HG03565 (cell line): ENCODE results near the gene PBX3.

Experiments used
- ATAC-seq: cut with Tn5 transposase; IDR thresholded peaks from one replicate; pipeline ENCODE4 v1.9.1; 2021; ENCODE audit warnings: mild to moderate bottlenecking, moderate library complexity; ENCODE audit not compliant: unreplicated experiment

The PBX3 gene

DNA sequence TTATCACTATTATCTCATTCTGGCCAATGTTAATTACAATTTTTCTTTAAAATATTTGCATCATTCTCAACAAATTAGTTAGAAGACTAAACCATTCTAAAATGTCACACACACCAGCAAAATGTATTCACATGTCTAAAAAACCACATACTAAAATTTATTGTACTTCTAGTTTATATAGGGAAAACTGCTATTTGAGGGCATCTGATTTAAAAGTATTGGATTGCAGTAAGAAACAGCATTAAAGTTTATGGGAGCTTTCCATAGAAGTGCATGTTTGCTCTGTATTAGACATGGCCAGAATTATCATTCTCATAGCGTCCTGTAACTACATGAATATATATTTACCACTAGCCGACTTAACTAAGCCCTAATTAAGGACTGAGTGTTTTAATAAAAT is 150.3 kb downstream of the PBX3 start:
- no peak for ATAC-seq

DNA sequence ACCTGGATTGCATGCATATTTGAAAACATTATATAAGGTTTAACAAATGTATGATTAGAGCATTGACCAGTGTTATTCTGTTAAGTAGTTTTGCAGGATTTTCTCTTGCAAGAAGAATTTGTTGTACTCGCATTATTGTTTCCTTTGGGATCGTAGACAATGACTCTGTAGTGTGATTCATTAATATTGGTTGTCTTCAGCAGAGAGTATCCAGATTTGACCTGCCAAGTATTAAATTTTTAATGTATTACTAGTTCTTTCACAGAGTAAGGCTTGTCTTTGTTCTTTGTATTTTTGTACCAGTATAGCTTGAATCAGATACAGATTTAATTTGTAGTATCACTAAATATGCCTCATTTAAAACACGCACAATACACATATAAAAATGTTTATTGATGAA is 155.0 kb downstream of the PBX3 start:
- no peak for ATAC-seq

DNA sequence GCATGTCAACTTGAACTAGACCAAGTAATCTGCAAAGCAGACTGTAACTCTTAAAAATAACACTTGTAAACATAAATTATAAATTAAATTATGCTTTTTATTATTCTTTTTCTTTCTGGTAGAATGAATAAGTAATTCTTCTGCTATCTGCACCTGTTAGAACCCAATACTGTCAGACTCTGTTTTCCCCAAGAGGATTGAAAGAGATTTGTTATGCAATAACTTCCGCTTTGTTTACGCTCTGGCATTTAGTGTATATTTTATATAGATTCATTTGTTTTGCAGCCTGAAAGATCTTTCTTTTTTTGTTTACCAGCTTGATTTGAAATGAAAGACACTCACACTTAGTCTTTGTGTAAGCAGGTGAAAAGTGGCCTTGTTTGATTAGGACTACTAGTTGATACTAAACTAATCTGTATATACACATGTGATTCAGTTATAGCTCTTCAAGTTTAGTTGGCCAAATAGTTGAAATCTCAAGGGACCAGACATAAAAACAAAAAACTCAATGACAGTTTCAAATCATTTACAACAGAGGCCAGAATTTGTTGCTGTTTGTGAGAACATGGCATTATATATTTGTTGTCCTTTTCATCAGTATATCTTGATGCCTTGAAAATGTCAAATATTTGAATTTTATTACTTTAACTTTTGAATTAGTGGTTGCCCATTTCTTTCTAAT is 155.8 kb downstream of the PBX3 start:
- ATAC-seq: no peak

DNA sequence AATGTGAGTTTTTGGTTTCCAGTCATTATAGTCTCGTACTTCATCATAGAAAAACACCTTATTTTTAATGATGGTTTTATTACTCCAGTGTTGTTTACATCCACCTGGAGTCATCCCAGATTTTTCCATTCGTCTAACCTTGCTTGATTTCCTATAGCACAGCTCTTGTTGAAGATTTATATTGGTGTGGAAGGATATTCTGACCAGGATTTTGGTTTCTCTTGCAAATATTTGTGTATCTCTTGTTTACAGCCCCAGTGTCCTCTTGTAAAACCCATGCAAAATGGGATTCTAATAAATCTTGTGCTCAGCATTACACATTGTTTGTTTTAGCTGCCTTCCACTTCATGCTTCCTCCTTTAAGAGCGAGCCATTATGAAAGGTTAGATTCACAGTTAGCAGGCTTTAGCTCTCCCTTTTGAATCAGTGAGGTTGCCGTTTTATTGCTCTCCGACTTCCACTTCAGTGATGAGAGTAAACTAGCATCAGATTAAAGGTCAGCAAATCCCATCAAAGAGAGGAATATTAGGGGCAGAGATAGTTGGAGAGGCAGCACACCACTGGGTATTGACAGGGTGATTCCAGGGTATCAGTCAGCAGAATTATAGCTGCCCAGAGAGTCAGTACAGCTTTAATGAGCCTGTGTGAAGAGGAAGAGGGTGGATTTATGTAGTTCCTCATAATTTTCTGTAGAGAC is 157.1 kb downstream of the PBX3 start:
- no peak for ATAC-seq

DNA sequence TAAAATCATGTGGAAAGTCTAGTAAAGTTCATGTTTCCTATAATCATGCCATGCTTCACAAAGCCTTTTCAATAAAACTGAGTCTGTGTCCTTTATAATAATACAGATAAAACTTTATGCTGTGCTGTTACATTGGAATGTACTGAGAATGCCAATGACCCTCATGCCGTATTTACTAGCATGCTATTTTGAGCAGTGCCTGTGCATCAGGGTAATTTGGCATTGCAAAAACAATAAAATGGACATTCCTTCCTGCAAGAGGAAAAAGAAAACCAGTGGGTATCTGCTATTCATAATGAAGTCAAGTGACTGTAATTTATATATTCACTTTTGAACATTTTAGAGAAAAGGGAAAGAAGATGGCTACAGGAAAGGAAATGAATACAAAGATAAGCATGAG is 159.0 kb downstream of the PBX3 start:
- no peak for ATAC-seq

DNA sequence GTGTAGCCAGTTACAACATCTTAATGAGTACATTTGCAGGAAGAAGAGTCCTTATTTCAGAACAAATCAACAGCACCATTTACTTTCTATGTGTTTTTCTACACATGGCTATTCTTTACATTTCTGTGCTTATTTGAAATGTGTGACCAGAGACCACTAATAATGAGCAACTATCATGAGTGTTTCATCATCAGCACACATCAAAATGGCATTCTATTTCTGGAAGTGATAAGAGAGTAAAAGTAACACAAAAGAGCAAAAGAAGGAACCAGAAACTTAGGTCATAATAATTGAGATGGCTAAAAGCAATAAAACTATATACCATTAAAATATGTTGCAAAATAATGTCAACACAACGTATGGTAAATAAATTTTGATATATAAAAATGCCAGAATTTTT is 159.7 kb downstream of the PBX3 start:
- no peak for ATAC-seq

DNA sequence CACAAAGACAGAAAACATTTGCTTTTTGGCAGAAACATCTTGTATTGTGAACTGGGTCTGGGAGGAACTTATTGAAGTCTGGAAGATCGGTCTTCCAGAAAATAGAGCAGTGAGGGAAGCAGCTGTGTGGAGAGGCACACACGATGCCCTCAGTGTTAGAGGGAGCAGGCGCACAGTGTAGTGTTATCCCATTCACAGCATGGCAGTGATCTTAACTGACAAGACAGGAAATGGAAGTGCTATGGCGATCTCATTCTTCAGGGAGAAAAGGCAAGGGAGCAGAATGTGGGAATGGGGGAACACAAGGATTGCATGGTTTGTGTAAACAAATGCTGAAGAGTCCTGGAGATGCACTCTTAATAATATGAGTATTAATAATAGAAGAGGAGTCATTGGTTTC is 161.0 kb downstream of the PBX3 start:
- no peak for ATAC-seq

DNA sequence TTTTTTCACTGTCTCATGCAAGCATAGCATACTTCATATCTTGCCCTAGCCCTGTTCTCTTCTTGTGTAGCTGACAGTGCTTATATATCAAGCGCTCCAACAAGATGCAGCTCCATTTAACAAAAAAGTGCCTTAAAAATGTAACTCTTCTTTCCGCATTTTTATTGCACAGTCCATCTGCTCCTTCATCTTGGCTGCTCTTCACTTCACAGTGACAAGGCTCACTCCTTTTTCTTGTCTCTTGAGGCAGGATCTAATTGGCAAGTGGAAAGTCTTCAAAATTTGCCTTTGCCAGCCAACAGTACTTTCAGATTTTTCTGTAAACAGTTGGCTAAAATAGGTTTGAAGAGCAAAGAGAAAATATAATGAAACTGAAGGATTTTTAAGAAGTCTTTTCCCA is 161.8 kb downstream of the PBX3 start:
- no peak for ATAC-seq

DNA sequence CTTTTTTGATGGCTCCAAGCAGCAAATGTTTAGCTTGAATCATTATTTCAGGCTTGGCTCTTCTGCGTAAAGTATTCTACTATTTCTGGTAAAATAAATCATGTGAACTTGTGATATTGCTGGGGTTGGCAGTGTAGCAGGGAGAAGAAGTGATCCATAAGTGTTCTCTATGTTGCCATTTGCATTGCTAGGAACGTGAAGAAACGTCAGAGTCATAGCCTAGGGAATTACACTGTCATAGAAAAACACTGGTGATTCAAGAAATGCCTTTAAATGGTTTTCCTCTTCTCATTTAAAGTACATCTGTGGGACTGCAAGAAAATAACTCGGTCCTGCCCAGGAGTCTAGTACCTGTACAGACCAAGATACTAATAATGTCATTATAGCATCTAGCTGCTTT is 162.3 kb downstream of the PBX3 start:
- ATAC-seq: no peak

DNA sequence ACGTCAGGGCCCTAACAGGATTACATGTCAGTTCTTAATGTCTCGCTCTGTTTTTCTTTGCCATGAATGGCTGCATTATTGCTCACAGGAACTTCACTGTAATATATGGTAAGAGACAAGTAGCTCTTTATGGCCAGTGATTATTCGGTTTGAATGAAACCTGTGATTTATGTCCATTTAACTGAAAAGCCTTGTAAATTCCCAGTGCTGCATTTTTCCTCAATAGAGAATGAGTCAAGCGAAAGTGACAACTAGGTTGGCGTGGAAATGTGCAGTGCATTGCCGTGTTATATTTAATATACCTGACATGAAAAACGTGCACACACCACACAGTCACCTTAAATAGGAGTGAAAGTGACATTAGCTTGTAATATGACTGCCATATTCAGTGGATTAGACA is 163.1 kb downstream of the PBX3 start:
- no peak for ATAC-seq

DNA sequence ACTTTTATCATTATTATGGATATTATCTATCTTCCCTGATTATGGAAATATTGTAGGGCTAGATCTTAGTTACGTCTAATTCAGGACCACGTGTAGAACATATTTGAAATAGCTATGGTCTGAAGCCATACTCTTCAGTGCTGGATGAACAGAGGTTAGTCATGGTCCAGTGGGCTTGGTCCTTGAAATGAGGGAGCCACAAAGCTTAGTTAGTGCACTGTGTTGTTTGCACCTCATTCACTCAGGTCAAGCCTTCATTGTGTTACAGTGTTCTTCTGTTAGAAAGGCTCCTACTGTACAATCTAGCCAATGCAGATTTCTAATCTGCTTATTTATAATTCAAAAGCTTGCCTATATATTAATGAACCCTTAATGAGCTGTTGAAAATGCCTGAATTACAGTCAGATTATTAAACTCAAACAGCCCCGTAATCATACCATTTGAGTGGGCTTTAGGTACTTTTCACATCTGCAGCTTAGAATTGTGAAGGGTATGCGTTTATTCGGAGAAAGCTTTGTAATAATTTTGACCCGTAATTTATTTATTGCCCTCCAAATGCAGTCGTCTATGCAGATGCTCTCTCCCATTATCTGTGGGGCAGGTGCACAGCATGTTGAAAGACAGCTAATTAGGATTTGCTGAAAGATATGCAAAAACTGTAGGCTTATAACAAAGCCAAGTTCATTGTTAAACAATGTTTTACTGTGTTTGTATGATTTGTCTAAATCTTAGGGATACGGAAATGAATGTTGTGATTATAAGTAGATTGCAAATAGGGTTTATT is 164.9 kb downstream of the PBX3 start:
- ATAC-seq: no peak

DNA sequence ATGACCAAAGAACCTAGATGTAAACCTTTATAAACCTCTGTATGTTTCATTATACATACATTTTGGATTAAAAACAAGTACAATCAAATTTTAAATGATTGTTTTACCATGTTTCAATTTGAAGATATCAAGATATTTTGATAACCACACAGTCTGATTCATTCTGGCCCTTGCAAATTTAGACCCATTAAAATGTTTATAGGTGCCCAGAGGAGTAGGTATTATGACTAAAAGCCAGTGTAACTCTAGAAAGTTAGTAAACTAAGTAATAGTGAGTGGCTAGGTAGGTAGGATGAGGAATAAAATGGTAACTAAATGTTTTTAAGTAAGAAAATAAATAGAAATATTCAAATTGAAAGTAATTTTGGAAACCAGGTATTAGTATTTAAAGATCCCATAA is 165.5 kb downstream of the PBX3 start:
- no peak for ATAC-seq

DNA sequence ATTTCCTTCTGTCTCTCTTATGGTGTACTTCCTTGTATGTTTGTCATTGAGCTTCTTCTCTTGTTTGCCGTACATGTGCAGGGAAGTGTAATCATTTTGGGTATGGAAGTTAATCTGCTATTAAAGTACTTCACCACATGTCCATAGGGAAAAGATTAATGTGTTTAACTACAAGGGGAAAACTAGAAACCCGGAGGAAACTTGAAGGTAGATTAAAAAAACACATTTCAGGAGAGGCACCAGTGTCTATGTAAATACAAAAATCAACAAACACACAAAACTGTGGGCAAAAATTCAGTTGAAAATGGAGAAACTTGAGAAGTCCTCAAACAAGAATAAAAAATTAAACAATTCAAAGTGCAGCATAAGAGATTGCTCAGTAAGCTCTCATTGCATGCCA is 166.4 kb downstream of the PBX3 start:
- no peak for ATAC-seq

DNA sequence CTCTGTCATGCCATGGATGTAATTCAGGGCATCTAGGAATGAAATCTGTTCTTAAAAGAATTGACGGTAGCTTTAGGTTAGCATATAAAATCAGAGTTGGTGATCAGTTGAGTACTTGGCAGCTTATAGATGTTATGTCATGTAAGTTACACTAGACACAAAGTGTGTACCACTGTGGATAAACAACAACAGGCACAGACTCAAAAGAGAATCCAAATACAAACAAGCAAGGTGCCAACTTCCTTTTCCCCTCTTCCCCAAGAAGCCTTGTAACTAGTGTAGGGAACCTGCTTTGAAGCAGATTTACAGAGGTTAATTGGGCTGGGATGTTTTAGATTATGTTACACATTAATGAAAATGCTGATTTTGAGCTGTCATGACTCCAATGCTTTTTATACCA is 167.2 kb downstream of the PBX3 start:
- no peak for ATAC-seq

DNA sequence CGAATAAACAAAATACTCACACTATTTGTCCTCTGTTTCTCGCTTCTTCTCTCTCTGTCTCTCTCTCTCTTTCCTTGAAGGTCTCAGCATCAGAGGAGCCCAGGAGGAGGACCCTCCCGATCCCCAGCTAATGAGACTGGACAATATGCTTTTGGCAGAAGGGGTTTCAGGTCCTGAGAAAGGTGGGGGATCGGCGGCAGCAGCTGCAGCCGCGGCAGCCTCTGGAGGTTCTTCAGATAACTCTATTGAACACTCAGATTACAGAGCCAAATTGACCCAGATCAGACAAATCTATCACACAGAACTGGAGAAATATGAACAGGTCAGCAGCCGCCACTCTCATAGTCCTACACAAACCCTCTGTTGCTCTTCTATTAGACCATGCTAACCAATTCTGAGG is 168.4 kb downstream of the PBX3 start:
- no peak for ATAC-seq

DNA sequence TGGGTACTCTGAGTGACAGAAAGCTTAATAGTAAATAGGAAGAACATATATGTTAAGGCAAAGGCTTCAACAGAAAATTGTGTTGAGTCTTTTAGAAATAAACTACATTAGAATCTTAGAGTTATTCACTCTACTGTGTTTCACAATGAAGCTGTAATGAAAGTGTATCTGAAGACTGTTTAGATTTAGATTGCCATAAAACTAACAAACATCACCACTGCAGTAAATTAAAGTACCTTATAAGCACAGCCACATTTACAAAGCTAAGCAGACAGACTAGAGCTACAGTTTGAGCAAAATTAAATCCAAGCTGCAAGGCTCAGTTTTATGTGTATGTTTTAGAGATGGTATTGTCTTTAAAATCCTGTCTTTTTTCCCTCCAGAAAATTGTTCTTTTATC is 172.4 kb downstream of the PBX3 start:
- ATAC-seq: no peak

DNA sequence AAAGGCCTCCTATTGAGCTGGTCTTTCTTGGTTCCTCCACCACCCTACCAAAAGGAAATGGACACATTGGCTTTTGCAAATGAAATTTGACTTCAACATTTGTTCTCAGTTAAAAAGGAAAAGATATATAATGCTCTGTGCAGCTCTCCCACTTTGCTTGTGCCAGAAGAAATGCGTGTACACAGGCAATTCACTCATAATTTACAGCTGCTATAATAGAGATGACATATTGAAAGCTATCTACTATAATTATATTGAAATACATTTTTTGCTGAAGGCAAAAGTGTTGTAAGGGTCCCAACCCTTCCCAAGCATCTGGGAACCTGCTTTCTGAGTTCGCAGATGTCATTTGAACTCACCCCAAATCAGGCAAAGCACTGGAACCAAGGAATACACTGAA is 173.2 kb downstream of the PBX3 start:
- no peak for ATAC-seq

DNA sequence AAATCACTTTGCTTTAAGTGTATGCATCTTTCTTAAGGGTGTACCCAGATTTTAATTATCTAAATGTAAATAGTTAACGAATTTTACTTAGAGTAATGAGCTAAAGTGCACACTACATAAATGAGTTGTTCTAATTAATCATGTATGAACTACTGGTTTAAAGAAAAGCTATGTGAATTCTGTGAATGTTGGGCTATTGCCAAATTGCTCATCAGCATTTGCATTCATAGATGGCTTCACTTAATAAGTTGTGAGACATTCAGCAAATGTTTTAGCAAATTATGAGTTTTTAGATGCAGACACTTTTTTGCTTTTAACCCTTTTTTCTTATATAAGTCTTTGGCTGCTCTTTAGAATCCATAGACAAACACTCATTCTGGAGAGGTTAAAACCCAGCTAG is 175.7 kb downstream of the PBX3 start:
- ATAC-seq: no peak

DNA sequence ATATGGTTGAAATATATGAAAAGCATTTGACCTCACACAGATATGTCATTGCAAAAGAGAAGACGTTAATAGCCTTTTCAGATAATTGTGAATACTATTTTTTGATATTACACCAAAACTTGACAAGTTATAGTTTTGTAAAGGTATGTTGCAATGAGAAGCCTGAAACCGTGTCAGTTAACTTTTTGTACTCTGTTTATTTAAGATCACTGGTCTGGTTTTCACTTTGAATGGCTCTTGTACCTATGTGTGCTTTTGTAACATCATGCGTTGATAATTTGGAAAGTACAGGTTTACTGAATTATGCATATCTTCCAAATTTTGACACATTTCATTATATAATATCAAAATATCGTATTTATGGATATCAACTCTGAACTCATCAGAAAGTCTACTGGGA is 177.2 kb downstream of the PBX3 start:
- ATAC-seq: no peak

DNA sequence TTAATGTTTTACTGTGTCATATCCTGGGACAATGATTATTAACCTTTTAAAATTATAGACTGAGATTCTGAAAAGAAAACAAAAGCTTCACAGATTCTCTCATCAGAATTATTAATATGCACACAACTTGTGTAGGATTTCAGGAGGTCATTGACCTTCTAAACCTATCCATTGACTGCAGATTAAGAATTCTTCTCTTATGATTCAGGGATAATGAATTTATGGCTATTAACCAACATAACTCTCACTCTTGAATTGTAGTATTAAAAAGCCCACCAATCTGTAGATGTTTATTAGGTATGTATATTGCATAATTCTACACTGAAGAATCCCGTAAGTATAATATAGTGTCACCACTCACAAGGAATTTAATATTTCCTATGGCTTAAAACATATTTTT is 179.8 kb downstream of the PBX3 start:
- no peak for ATAC-seq

DNA sequence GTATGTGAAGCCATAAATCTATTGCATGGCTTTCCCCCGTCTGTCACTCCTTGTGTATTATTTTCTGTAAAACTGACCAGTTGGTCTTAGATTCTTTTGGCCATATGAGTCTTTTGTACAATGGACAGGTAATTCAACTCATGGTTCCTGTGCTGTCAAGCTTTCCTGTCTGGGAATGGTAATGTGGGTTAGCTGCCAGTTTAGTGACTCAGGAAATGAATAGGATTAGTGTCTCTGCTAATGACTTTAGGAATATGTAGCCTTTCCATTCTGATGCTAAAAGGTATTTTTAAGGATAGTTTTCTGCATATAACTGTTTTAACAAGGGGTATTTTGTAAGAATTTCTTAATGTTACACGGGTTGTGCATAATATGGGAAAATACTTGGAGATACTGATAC is 182.7 kb downstream of the PBX3 start:
- ATAC-seq: no peak

DNA sequence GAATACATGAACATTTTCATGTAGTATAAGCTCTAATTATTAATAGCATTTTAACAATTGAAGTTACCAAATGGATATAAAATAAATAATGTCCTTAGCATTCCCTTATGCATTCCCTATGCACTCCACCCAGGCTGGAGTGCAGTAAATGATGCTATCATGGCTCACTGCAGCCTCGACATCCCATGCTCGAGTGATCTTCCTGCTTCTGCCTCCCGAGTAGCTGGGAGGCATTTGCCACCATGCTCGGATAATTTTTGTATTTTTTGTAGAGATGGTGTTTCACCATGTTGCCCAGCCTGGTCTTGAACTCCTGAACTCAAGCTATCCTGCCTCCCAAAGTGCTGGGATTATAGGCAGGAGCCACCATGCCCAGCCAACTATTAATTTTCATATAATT is 184.0 kb downstream of the PBX3 start:
- no peak for ATAC-seq
